Measurements from ENCODE around the gene TNK1.

Gene TNK1

DNA sequence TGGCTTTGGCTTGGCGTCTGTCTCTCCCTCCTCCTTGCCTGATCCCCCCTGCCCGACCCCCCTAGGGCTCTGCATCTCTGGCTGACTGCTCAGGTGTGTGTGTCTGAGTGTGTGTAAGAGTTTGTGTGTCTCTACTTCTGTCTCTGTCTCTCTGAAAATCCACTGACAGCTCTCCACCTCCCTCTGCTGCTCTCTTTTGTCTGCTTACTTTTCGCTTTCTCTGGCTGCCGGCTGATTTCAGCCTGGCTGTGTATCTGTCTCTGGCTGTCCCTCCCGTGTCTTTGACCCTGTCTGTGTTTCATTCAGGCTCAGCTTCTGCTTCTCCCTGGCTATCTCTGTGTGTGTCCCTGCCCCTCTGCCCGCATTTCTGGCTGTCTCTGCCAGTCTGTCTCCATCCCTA lies 35.4 kb downstream of the TNK1 start:
- H3K27ac ChIP-seq (ENCODE audit: low read depth, low read length), result no peak overlapping the region
- peaks cover 0 to 7% of the 10 kb centered on the region in 2 donors for H3K27me3 ChIP-seq (ENCODE audit: control insufficient read depth in 1 of 2, insufficient read depth in 2 of 2, low read length in 2 of 2)
- no peak overlapping the region for H3K4me3 ChIP-seq (ENCODE audit: low read depth in 1 of 2, low read length in 2 of 2)
- no peaks in the 10 kb centered on the region for H3K9me3 ChIP-seq (ENCODE audit: low read length)
- H3K9ac ChIP-seq (ENCODE audit: low read length), result no peak overlapping the region
- H3K36me3 ChIP-seq (ENCODE audit: insufficient read depth, low read length), result peaks cover 8% of the 10 kb centered on the region
- no peaks in the 10 kb centered on the region for H3K4me1 ChIP-seq (ENCODE audit: insufficient read depth, low read length)

DNA sequence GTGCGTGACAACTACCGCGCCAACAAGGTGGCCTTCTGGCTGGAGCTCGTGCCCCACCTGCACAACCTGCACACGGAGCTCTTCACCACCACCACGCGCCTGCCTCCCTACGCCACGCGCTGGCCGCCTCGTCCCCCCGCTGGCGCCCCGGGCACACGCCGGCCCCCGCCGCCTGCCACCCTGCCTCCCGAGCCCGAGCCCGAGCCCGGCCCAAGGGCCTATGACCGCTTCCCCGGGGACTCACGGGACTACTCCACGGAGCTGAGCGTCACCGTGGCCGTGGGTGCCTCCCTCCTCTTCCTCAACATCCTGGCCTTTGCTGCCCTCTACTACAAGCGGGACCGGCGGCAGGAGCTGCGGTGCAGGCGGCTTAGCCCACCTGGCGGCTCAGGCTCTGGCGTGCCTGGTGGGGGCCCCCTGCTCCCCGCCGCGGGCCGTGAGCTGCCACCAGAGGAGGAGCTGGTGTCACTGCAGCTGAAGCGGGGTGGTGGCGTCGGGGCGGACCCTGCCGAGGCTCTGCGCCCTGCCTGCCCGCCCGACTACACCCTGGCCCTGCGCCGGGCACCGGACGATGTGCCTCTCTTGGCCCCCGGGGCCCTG lies 36.3 kb downstream of the TNK1 start:
- no peak overlapping the region for H3K27ac ChIP-seq (ENCODE audit: low read depth, low read length)
- no peaks in the 10 kb centered on the region for H3K9me3 ChIP-seq (ENCODE audit: low read length)
- no peaks in the 10 kb centered on the region for H3K4me1 ChIP-seq (ENCODE audit: insufficient read depth, low read length)
- H3K36me3 ChIP-seq (ENCODE audit: insufficient read depth, low read length), result peaks cover 8% of the 10 kb centered on the region
- H3K9ac ChIP-seq (ENCODE audit: low read length), result no peak overlapping the region
- no peak overlapping the region for H3K4me3 ChIP-seq (ENCODE audit: low read depth in 1 of 2, low read length in 2 of 2)
- H3K27me3 ChIP-seq (ENCODE audit: control insufficient read depth in 1 of 2, insufficient read depth in 2 of 2, low read length in 2 of 2), result peaks cover 0 to 7% of the 10 kb centered on the region in 2 donors

DNA sequence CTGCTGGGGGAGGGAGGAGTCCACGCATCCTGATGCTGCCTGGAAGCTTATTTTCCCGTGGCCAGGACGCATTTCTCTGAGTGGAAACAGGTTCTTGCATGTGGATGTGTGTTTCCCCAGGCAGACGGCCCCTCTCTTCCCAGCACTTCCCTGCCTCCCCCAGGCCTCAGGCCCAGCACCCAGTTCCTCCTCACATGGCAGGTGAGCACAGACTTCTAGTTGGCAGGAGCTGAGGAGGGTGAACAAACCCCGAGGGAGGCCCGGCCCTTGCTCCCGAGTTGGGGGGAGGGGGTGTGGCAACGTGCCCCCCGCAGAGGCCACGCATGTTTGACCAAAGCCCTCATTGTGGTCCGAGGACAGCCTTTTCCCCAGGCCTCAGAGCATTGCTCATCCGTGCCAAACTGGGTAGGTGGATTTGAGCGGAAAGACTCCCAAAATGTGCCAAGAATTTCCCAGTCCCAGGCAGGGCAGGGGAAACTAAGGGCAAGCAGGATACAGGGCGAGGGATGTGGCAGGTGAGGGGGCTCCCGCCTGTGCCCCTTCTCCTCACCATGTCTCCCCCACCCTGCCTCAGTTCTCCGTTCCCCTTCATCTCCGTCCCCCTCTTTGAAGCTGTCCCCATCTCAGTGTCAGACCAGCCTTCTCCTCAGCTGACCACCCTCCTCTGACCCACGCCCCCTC lies 37.7 kb downstream of the TNK1 start:
- Histone ChIP-seq H3K27ac (ENCODE audit: low read depth, low read length) (no peak overlapping the region), H3K36me3 (ENCODE audit: insufficient read depth, low read length) (peaks cover 8% of the 10 kb centered on the region), H3K27me3 (ENCODE audit: control insufficient read depth in 1 of 2, insufficient read depth in 2 of 2, low read length in 2 of 2) (peaks cover 0 to 7% of the 10 kb centered on the region in 2 donors), H3K4me3 (ENCODE audit: low read depth in 1 of 2, low read length in 2 of 2) (no peak overlapping the region), H3K9me3 (ENCODE audit: low read length) (no peaks in the 10 kb centered on the region), H3K4me1 (ENCODE audit: insufficient read depth, low read length) (no peaks in the 10 kb centered on the region), H3K9ac (ENCODE audit: low read length) (no peak overlapping the region)

DNA sequence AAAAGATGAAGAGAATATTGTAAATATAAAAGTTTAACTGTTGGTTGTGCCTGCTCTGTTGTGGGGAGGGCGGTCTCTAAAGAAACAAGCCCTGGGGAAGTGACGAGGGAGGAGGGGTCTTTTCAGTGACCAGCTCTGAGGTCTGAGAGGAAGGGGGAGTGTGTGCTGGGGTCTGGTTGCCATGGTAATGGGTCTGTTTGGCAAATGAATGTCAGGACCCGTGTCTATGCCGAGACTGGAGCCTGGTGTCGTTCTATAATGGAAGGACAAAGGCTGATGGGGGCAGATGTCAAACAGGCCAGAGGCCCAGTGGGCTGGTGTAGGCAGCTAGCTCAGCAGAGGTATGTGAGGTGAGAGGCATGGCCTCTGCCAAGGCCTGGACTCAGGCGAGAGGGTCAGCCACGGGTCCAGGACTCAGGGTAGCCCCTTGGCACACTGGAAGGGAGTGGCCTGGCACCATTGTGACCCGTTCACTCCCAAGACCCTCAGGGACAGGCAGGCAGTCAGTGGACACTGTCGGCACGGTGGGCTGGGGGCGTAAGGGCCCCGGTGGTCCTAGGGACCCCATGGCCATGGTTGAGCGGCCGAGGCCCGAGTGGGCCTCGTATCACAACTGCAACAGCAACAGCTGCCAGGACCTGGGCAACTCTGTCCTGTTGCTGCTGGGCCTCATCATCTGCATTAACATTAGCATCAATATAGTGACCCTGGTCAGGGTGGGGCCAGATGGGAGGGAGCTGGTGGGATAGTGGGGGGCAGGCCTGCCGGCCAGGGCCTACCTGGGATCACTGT lies 39.1 kb downstream of the TNK1 start, which contains the start of gene SPEM1:
Gene SPEM1 (plus strand): TSS at position 506 of the 792 bp plus-strand sequence. CDS start 61 bp downstream, at position 567.
- no peak within 1 kb of the TSS for H3K9ac ChIP-seq (ENCODE audit: low read length)
- peaks cover 0 to 7% of the 10 kb centered on the region in 2 donors for H3K27me3 ChIP-seq (ENCODE audit: control insufficient read depth in 1 of 2, insufficient read depth in 2 of 2, low read length in 2 of 2)
- H3K4me3 ChIP-seq (ENCODE audit: low read depth in 1 of 2, low read length in 2 of 2), result no peak within 1 kb of the TSS
- H3K4me1 ChIP-seq (ENCODE audit: insufficient read depth, low read length), result no peaks in the 10 kb centered on the region
- H3K27ac ChIP-seq (ENCODE audit: low read depth, low read length), result no peak within 1 kb of the TSS
- H3K36me3 ChIP-seq (ENCODE audit: insufficient read depth, low read length), result peaks cover 8% of the 10 kb centered on the region
- H3K9me3 ChIP-seq (ENCODE audit: low read length), result no peaks in the 10 kb centered on the region

DNA sequence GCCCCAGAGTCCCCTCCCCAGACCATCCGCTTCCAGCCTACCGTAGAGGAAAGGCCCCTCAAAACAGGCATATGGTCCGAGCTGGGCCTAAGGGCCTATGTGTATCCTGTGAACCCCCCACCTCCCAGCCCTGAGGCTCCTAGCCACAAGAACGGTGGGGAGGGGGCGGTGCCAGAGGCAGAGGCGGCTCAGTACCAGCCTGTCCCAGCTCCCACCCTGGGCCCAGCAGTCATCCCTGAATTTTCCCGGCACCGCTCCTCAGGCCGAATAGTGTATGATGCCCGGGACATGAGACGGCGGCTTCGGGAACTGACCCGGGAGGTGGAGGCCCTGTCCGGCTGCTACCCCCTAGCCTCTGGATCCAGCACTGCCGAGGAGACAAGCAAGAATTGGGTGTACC lies 40.3 kb downstream of the TNK1 start:
- Histone ChIP-seq H3K27me3 (ENCODE audit: control insufficient read depth in 1 of 2, insufficient read depth in 2 of 2, low read length in 2 of 2) (peaks cover 0 to 7% of the 10 kb centered on the region in 2 donors), H3K27ac (ENCODE audit: low read depth, low read length) (no peak overlapping the region), H3K9me3 (ENCODE audit: low read length) (no peaks in the 10 kb centered on the region), H3K4me3 (ENCODE audit: low read depth in 1 of 2, low read length in 2 of 2) (no peak overlapping the region), H3K4me1 (ENCODE audit: insufficient read depth, low read length) (no peaks in the 10 kb centered on the region), H3K9ac (ENCODE audit: low read length) (no peak overlapping the region), H3K36me3 (ENCODE audit: insufficient read depth, low read length) (peaks cover 7% of the 10 kb centered on the region)

DNA sequence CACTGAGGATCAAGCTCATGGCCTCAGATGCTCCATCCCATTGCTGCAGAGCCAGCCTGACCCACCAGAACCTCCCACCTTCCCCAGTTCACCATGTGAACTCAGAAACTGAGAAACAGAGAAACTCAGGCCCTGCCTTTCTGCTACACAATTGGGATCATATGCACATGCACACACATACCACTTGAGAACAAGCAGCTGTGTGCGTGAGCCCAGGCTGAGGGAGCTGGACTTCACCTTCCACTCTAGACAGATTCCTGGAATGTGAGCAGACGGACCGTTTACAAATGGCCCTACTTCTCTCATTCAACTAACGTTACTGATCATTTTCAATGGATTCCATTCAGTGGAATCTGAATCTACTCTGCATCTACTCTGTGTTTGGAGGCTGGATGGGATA lies 42.8 kb downstream of the TNK1 start:
- no peaks in the 10 kb centered on the region for H3K9me3 ChIP-seq (ENCODE audit: low read length)
- H3K27me3 ChIP-seq (ENCODE audit: control insufficient read depth in 1 of 2, insufficient read depth in 2 of 2, low read length in 2 of 2), result peaks cover 0 to 7% of the 10 kb centered on the region in 2 donors
- no peak overlapping the region for H3K27ac ChIP-seq (ENCODE audit: low read depth, low read length)
- no peaks in the 10 kb centered on the region for H3K36me3 ChIP-seq (ENCODE audit: insufficient read depth, low read length)
- H3K4me1 ChIP-seq (ENCODE audit: insufficient read depth, low read length), result no peaks in the 10 kb centered on the region
- no peak overlapping the region for H3K9ac ChIP-seq (ENCODE audit: low read length)
- H3K4me3 ChIP-seq (ENCODE audit: low read depth in 1 of 2, low read length in 2 of 2), result no peak overlapping the region

DNA sequence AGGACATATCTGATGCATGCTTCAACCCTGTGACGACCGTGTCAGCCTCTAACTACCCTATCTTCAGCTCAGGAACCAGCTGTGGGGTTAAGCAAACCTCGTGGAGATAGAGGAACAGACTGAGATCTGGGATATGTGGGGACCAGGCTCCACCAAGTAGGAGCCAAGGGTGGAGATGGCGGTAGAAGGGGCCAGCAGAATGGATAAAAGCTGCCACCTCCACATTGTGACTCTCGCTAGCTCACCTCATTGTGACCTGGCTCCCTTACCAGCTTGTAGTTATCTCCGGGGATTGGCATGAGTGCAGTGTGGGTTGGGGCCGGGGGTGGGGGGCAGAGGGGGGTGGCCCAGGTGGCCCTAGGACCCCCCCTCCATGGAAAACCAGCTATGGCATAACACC lies 44.4 kb downstream of the TNK1 start, which contains the start of gene SPEM2:
Gene SPEM2 (plus strand): TSS at position 301 of the 400 bp plus-strand sequence. CDS start 73 bp downstream, at position 374.
- no peak within 1 kb of the TSS for H3K27ac ChIP-seq (ENCODE audit: low read depth, low read length)
- no peak within 1 kb of the TSS for H3K4me3 ChIP-seq (ENCODE audit: low read depth in 1 of 2, low read length in 2 of 2)
- no peaks in the 10 kb centered on the region for H3K36me3 ChIP-seq (ENCODE audit: insufficient read depth, low read length)
- H3K4me1 ChIP-seq (ENCODE audit: insufficient read depth, low read length), result no peaks in the 10 kb centered on the region
- no peak within 1 kb of the TSS for H3K9ac ChIP-seq (ENCODE audit: low read length)
- H3K27me3 ChIP-seq (ENCODE audit: control insufficient read depth in 1 of 2, insufficient read depth in 2 of 2, low read length in 2 of 2), result no peaks in the 10 kb centered on the region
- no peaks in the 10 kb centered on the region for H3K9me3 ChIP-seq (ENCODE audit: low read length)

DNA sequence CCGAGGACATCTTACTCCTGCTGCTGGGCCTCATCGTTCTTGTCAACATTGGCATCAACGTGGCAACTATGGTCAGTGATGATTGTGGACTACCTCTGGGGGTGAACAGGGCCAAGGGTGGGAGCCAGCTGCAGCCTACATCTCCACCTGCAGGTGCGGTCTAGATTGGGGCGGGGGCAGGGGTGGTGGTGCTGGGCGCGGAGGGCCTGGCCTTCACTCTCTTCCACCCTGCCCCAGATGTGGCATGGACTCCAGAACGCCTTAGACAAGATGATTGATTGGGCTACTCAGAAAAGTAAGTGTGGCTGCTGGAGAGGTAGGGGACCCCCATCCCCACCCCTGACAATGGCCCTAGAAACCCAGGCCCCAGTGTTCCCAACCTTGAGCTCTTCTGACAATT lies 44.9 kb downstream of the TNK1 start:
- no peaks in the 10 kb centered on the region for H3K4me1 ChIP-seq (ENCODE audit: insufficient read depth, low read length)
- no peaks in the 10 kb centered on the region for H3K27me3 ChIP-seq (ENCODE audit: control insufficient read depth in 1 of 2, insufficient read depth in 2 of 2, low read length in 2 of 2)
- H3K4me3 ChIP-seq (ENCODE audit: low read depth in 1 of 2, low read length in 2 of 2), result no peak overlapping the region
- H3K36me3 ChIP-seq (ENCODE audit: insufficient read depth, low read length), result no peaks in the 10 kb centered on the region
- no peak overlapping the region for H3K9ac ChIP-seq (ENCODE audit: low read length)
- H3K27ac ChIP-seq (ENCODE audit: low read depth, low read length), result no peak overlapping the region
- H3K9me3 ChIP-seq (ENCODE audit: low read length), result no peaks in the 10 kb centered on the region

DNA sequence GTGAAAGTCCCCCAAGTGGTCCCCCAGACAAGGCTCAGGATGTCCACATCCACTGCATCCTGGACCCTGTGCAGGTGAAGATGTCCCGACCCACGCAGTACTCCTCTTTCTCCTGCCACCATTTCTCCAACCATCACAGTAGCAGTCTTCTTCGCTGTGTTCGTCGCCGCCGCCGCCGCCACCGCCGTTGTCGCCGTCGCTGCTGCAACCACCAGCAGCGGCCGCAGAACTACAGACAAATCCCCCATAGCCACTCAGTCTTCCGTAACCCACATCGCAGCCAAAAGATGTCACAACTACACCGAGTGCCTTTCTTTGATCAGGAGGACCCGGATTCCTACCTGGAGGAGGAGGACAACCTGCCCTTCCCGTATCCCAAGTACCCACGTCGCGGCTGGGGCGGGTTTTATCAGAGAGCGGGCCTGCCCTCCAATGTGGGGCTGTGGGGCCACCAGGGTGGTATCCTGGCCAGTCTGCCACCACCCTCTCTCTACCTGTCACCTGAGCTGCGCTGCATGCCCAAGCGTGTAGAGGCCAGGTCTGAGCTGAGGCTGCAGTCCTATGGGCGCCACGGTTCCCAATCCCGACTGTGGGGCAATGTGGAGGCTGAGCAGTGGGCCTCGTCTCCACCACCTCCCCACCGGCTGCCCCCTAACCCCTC lies 45.4 kb downstream of the TNK1 start:
- H3K9ac ChIP-seq (ENCODE audit: low read length), result no peak overlapping the region
- H3K27ac ChIP-seq (ENCODE audit: low read depth, low read length), result no peak overlapping the region
- H3K4me1 ChIP-seq (ENCODE audit: insufficient read depth, low read length), result no peaks in the 10 kb centered on the region
- H3K36me3 ChIP-seq (ENCODE audit: insufficient read depth, low read length), result no peaks in the 10 kb centered on the region
- H3K9me3 ChIP-seq (ENCODE audit: low read length), result no peaks in the 10 kb centered on the region
- no peaks in the 10 kb centered on the region for H3K27me3 ChIP-seq (ENCODE audit: control insufficient read depth in 1 of 2, insufficient read depth in 2 of 2, low read length in 2 of 2)
- H3K4me3 ChIP-seq (ENCODE audit: low read depth in 1 of 2, low read length in 2 of 2), result no peak overlapping the region

DNA sequence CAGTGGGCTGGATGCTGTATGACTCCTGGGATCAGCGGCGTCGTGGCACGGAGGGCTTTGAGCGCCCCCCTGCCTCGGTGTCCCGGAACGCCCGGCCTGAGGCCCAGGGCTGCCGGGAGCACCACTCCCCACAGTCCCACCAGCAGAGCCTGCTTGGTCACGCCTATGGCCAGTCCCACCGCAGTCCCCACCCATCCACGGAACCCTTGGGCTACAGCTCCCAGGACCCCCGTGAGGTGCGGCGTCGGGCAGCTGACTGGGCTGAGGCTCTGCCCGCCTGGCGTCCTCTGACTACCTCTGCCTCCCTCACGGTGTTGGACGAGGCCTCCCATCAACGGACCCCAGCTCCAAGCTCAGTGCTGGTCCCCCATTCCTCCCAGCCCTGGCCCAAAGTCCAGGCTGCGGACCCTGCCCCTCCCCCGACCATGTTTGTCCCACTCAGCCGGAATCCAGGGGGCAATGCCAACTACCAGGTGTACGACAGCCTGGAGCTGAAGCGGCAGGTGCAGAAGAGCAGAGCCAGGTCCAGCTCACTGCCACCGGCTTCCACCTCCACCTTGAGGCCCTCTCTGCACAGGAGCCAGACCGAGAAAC lies 46.1 kb downstream of the TNK1 start:
- Histone ChIP-seq H3K27me3 (ENCODE audit: control insufficient read depth in 1 of 2, insufficient read depth in 2 of 2, low read length in 2 of 2) (no peaks in the 10 kb centered on the region), H3K4me3 (ENCODE audit: low read depth in 1 of 2, low read length in 2 of 2) (no peak overlapping the region), H3K4me1 (ENCODE audit: insufficient read depth, low read length) (no peaks in the 10 kb centered on the region), H3K36me3 (ENCODE audit: insufficient read depth, low read length) (no peaks in the 10 kb centered on the region), H3K27ac (ENCODE audit: low read depth, low read length) (no peak overlapping the region), H3K9ac (ENCODE audit: low read length) (no peak overlapping the region), H3K9me3 (ENCODE audit: low read length) (no peaks in the 10 kb centered on the region)

DNA sequence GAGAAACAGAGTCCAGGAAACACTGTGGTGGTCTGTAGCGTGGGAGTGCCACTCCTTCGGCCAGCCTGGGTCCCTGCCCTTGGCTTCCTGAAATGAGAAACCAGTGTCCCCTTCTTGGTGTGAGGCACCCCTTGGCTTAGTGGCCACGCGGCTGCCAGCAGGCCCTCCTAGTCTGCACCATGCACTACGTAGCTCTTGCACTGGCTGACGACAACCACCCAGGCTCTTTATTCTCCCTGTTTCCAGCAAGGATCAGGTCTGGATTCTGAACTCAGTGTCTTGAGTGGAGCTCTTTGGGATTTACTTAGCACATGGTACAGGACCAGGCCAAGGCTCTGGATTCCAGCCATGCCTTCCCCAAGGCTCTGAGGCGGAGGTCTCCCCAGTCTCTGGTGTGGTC lies 46.7 kb downstream of the TNK1 start:
- H3K4me1 ChIP-seq (ENCODE audit: insufficient read depth, low read length), result no peaks in the 10 kb centered on the region

More for the DNA sequence above, 46.7 kb downstream of the TNK1 start:
- no peak overlapping the region for H3K27ac ChIP-seq (ENCODE audit: low read depth, low read length)
- H3K9ac ChIP-seq (ENCODE audit: low read length), result no peak overlapping the region
- H3K27me3 ChIP-seq (ENCODE audit: control insufficient read depth in 1 of 2, insufficient read depth in 2 of 2, low read length in 2 of 2), result peaks cover 0 to 5% of the 10 kb centered on the region in 2 donors
- no peaks in the 10 kb centered on the region for H3K36me3 ChIP-seq (ENCODE audit: insufficient read depth, low read length)
- H3K4me3 ChIP-seq (ENCODE audit: low read depth in 1 of 2, low read length in 2 of 2), result no peak overlapping the region
- no peaks in the 10 kb centered on the region for H3K9me3 ChIP-seq (ENCODE audit: low read length)
